Liver (tissue), 3 donors: ENCODE results near the gene RNPEPL1.

ENCODE experiments used
- GABPA ChIP-seq, 2 donors: IDR thresholded peaks in 1 of 2; conservative IDR thresholded peaks in 1 of 2; 2 replicates each; pipeline ENCODE4 v1.6.1; 2016; ENCODE audit warnings: antibody characterized with exemption in 2 of 2, mild to moderate bottlenecking in 1 of 2, moderate library complexity in 1 of 2
- TF ChIP-seq, protein P1 (sequence below): IDR thresholded peaks from 2 replicates; pipeline ENCODE4 v1.6.1; 2016; ENCODE audit warnings: antibody characterized with exemption, mild to moderate bottlenecking
- TF ChIP-seq, protein P2 (sequence below): fragments of 150-350 bp; IDR thresholded peaks from 2 replicates; pipeline ENCODE4 v1.5.1; 2017; ENCODE audit warnings: improper control_type of control experiment, low read depth, low read length; ENCODE audit not compliant: missing input control
- donor health status: healthy.
- donor health status: healthy.

DNA sequence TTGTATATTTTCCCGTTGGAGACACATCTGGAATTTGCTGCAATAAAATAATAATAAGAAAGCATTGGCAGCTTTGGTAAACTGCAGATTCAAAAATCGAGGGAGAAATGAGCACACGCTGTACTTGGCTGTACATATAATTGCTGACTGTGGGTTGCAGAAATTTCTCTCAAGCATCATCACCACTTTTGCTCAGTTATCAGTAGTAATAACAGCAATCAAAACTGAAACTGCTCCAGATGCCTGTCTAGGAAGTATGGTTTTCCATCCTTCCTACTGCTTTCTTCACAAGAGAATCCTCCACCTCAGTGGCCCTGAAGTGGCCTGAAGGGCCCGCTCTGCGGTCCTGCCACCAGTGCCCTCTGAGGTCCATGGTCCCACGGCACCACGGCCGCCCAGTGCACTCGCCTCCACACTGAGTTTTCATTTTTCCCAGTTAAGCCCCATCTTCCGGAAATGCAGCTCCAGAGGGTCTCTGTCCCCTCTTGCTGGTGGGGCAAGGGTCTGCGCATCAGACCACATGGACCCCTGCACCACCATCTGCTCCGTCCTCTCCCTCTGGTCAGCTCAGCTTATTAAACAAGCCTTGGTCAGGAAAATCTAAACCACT is 4.2 kb upstream of the RNPEPL1 start:
- TF ChIP-seq GABPA (IDR thresholded peaks at IDR 0.05 in 1 of 2, conservative IDR thresholded peaks at IDR 0.05 in 1 of 2): no peak
- TF ChIP-seq, protein P1, sequence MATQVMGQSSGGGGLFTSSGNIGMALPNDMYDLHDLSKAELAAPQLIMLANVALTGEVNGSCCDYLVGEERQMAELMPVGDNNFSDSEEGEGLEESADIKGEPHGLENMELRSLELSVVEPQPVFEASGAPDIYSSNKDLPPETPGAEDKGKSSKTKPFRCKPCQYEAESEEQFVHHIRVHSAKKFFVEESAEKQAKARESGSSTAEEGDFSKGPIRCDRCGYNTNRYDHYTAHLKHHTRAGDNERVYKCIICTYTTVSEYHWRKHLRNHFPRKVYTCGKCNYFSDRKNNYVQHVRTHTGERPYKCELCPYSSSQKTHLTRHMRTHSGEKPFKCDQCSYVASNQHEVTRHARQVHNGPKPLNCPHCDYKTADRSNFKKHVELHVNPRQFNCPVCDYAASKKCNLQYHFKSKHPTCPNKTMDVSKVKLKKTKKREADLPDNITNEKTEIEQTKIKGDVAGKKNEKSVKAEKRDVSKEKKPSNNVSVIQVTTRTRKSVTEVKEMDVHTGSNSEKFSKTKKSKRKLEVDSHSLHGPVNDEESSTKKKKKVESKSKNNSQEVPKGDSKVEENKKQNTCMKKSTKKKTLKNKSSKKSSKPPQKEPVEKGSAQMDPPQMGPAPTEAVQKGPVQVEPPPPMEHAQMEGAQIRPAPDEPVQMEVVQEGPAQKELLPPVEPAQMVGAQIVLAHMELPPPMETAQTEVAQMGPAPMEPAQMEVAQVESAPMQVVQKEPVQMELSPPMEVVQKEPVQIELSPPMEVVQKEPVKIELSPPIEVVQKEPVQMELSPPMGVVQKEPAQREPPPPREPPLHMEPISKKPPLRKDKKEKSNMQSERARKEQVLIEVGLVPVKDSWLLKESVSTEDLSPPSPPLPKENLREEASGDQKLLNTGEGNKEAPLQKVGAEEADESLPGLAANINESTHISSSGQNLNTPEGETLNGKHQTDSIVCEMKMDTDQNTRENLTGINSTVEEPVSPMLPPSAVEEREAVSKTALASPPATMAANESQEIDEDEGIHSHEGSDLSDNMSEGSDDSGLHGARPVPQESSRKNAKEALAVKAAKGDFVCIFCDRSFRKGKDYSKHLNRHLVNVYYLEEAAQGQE: no peak
- TF ChIP-seq, protein P2, sequence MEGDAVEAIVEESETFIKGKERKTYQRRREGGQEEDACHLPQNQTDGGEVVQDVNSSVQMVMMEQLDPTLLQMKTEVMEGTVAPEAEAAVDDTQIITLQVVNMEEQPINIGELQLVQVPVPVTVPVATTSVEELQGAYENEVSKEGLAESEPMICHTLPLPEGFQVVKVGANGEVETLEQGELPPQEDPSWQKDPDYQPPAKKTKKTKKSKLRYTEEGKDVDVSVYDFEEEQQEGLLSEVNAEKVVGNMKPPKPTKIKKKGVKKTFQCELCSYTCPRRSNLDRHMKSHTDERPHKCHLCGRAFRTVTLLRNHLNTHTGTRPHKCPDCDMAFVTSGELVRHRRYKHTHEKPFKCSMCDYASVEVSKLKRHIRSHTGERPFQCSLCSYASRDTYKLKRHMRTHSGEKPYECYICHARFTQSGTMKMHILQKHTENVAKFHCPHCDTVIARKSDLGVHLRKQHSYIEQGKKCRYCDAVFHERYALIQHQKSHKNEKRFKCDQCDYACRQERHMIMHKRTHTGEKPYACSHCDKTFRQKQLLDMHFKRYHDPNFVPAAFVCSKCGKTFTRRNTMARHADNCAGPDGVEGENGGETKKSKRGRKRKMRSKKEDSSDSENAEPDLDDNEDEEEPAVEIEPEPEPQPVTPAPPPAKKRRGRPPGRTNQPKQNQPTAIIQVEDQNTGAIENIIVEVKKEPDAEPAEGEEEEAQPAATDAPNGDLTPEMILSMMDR: no peak
